Spleen (tissue), 7 donors: ENCODE measurements around the gene CHRND.

Source experiments
- POLR2A ChIP-seq, 3 donors: fragments of 450-650 bp; IDR thresholded peaks; one replicate each; pipeline ENCODE4 v1.5.1; 2017; ENCODE audit warnings: antibody characterized with exemption in 3 of 3, mild to moderate bottlenecking in 1 of 3
- TF ChIP-seq, protein P1 (sequence below), 11 experiments: fragments of 200-600 bp in 7 of 11; fragments of 450-650 bp in 4 of 11; sonication (generic) in 4 of 11; IDR thresholded peaks in 8 of 11; conservative IDR thresholded peaks in 3 of 11; 1 replicate in 7 of 11; 2 replicates in 4 of 11; pipeline versions ENCODE4 v1.4.0 to v1.8.0; 2016 to 2021; ENCODE audit warnings: antibody characterized with exemption in 11 of 11, inconsistent platforms in 4 of 11, mild to moderate bottlenecking in 1 of 11
- donor health status: DM: no; HTN: no; CAD: no; lungs with moderate emphysema.
- donor health status: DM: no; HTN: no; CAD: no.
- donor health status: DM: no; HTN: no; CAD: no.

DNA sequence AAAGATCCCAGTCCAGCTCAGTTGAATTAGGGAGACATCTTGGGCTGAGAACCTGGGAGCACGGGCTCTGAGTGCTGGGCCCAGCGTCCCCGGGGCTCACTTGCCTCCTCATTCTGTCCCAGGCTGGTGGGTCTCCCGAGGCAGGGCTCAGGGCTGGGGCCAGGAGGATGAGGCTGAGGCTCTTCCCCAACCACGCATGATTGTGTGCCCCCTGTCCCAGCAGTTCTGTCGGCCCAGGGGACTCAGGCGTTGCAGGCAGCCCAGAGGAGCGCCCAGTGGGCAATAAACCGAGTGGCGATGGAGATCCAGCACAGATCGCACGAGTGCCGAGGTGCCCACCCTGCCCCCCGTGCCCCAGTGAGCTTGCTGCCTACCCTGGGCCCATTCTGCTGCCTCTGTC, 4.9 kb upstream of the CHRND start:
- TF ChIP-seq, protein P1, sequence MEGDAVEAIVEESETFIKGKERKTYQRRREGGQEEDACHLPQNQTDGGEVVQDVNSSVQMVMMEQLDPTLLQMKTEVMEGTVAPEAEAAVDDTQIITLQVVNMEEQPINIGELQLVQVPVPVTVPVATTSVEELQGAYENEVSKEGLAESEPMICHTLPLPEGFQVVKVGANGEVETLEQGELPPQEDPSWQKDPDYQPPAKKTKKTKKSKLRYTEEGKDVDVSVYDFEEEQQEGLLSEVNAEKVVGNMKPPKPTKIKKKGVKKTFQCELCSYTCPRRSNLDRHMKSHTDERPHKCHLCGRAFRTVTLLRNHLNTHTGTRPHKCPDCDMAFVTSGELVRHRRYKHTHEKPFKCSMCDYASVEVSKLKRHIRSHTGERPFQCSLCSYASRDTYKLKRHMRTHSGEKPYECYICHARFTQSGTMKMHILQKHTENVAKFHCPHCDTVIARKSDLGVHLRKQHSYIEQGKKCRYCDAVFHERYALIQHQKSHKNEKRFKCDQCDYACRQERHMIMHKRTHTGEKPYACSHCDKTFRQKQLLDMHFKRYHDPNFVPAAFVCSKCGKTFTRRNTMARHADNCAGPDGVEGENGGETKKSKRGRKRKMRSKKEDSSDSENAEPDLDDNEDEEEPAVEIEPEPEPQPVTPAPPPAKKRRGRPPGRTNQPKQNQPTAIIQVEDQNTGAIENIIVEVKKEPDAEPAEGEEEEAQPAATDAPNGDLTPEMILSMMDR (IDR thresholded peaks at IDR 0.05 in 8 of 11, conservative IDR thresholded peaks at IDR 0.05 in 3 of 11): no peak
- no peak for TF ChIP-seq POLR2A (IDR thresholded peaks at IDR 0.05)
